Measurements from ENCODE around the gene RRAGB. TPM values are rescaled to one million over a fixed set of nuclear protein-coding genes. Genes with fewer than 3 reads are reported as not detected.

RRAGB gene
- polyA plus RNA-seq, 1 donor (not counting 4 experiments of a cell fraction or from before 2014, with no cell fraction given) = 18.9 TPM

DNA sequence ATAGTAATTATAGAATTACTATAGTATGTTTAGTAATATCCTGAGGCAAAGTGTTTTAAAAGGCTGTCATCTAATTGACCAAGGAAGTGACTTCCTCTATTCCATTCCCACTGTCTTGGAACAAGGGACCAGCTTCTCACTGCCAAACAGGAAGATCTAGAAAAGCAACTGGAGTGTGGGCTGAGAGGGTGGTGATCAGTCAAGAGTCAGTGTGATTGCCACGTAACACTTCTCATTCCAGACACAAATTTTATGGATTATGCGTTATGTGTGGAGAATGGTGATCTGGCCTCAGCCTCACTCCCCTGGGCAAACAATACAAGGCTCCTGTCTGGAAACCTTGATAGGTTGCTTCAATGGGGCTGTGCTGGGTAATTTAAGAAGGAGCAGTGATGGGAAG lies 60.0 kb downstream of the RRAGB start:
- Histone ChIP-seq H4K20me1 (ENCODE audit: control insufficient read depth, extremely low read depth, insufficient read depth, low read length) (no peaks in the 10 kb centered on the region), H3K9me3 (ENCODE audit: control insufficient read depth, low read depth, low read length) (no peaks in the 10 kb centered on the region), H3K9ac (ENCODE audit: control insufficient read depth, extremely low read depth, insufficient read depth, low read length) (no peak overlapping the region), H3K36me3 (ENCODE audit: control insufficient read depth in 2 of 2, extremely low read depth in 1 of 2, insufficient read depth in 2 of 2, low read length in 2 of 2) (no peaks in the 10 kb centered on the region), H3K27me3 (ENCODE audit: control insufficient read depth, extremely low read depth, insufficient read depth, low read length) (no peaks in the 10 kb centered on the region), H3K4me3 (ENCODE audit: control insufficient read depth in 2 of 3, extremely low read depth in 1 of 3, insufficient read depth in 2 of 3, low read depth in 1 of 3, low read length in 3 of 3) (no peak overlapping the region), H3K79me2 (ENCODE audit: control insufficient read depth, insufficient read depth, low read length) (no peaks in the 10 kb centered on the region), H3K9me1 (ENCODE audit: control insufficient read depth, extremely low read depth, insufficient read depth, low read length) (no peaks in the 10 kb centered on the region), H3K4me2 (ENCODE audit: control insufficient read depth, extremely low read depth, insufficient read depth, low read depth, low read length) (no peak overlapping the region), H2AFZ (ENCODE audit: control insufficient read depth, low read length) (no peak overlapping the region), H3K4me1 (ENCODE audit: control insufficient read depth, extremely low read depth, insufficient read depth, low read length) (no peaks in the 10 kb centered on the region), H3K27ac (ENCODE audit: control insufficient read depth, insufficient read depth, low read length) (no peak overlapping the region)
- TF ChIP-seq, protein P1, sequence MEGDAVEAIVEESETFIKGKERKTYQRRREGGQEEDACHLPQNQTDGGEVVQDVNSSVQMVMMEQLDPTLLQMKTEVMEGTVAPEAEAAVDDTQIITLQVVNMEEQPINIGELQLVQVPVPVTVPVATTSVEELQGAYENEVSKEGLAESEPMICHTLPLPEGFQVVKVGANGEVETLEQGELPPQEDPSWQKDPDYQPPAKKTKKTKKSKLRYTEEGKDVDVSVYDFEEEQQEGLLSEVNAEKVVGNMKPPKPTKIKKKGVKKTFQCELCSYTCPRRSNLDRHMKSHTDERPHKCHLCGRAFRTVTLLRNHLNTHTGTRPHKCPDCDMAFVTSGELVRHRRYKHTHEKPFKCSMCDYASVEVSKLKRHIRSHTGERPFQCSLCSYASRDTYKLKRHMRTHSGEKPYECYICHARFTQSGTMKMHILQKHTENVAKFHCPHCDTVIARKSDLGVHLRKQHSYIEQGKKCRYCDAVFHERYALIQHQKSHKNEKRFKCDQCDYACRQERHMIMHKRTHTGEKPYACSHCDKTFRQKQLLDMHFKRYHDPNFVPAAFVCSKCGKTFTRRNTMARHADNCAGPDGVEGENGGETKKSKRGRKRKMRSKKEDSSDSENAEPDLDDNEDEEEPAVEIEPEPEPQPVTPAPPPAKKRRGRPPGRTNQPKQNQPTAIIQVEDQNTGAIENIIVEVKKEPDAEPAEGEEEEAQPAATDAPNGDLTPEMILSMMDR (optimal IDR thresholded peaks at IDR 0.05 in 1 of 3, IDR thresholded peaks at IDR 0.05 in 1 of 3, conservative IDR thresholded peaks at IDR 0.05 in 1 of 3; ENCODE audit: extremely low read depth in 1 of 3, insufficient read depth in 2 of 3, low read length in 3 of 3) = no peak
- TF ChIP-seq EZH2 (IDR thresholded peaks at IDR 0.05; ENCODE audit: low read length) = no peak
- FAIRE-seq (no peak), DNase-seq (ENCODE audit: low read depth, low spot score) (no peak)
- dilution Hi-C loops (cut with MboI; ENCODE audit: extremely low pct_ligation_motif_present, low sequenced_read_pairs) = no loop called here

DNA sequence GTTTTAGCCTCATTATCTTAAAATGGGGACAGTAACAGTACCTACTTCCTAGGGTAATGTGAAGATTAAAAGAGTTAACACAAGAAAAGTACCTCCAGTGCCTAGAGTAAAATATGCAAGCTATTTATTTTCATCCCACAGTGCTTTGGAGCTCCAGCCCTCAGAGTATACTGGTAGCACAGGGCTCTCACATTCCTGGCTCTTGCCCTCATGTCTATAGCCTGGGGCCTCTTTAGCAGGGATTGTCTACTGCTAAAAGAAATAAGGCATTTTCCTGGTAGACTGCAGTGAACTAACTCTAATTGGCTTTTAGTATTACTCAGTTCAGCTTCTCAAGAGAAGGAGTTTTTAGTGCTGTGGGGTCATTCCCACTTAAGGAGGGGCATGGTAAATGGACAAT lies 60.8 kb downstream of the RRAGB start:
- no peaks in the 10 kb centered on the region for H3K9me1 ChIP-seq (ENCODE audit: control insufficient read depth, extremely low read depth, insufficient read depth, low read length)
- H2AFZ ChIP-seq (ENCODE audit: control insufficient read depth, low read length) = no peak overlapping the region
- H4K20me1 ChIP-seq (ENCODE audit: control insufficient read depth, extremely low read depth, insufficient read depth, low read length) = no peaks in the 10 kb centered on the region
- dilution Hi-C loops (cut with MboI; ENCODE audit: extremely low pct_ligation_motif_present, low sequenced_read_pairs) = no loop called here
- H3K79me2 ChIP-seq (ENCODE audit: control insufficient read depth, insufficient read depth, low read length) = no peaks in the 10 kb centered on the region
- no peaks in the 10 kb centered on the region for H3K9me3 ChIP-seq (ENCODE audit: control insufficient read depth, low read depth, low read length)
- H3K27ac ChIP-seq (ENCODE audit: control insufficient read depth, insufficient read depth, low read length) = no peak overlapping the region
- FAIRE-seq (no peak), DNase-seq (ENCODE audit: low read depth, low spot score) (no peak)
- H3K4me3 ChIP-seq (ENCODE audit: control insufficient read depth in 2 of 3, extremely low read depth in 1 of 3, insufficient read depth in 2 of 3, low read depth in 1 of 3, low read length in 3 of 3) = no peak overlapping the region
- H3K27me3 ChIP-seq (ENCODE audit: control insufficient read depth, extremely low read depth, insufficient read depth, low read length) = no peaks in the 10 kb centered on the region
- no peaks in the 10 kb centered on the region for H3K36me3 ChIP-seq (ENCODE audit: control insufficient read depth in 2 of 2, extremely low read depth in 1 of 2, insufficient read depth in 2 of 2, low read length in 2 of 2)
- no peaks in the 10 kb centered on the region for H3K4me1 ChIP-seq (ENCODE audit: control insufficient read depth, extremely low read depth, insufficient read depth, low read length)
- no peak overlapping the region for H3K4me2 ChIP-seq (ENCODE audit: control insufficient read depth, extremely low read depth, insufficient read depth, low read depth, low read length)
- TF ChIP-seq, protein P1 (optimal IDR thresholded peaks at IDR 0.05 in 1 of 3, IDR thresholded peaks at IDR 0.05 in 1 of 3, conservative IDR thresholded peaks at IDR 0.05 in 1 of 3; ENCODE audit: extremely low read depth in 1 of 3, insufficient read depth in 2 of 3, low read length in 3 of 3) = no peak
- TF ChIP-seq EZH2 (IDR thresholded peaks at IDR 0.05; ENCODE audit: low read length) = no peak
- H3K9ac ChIP-seq (ENCODE audit: control insufficient read depth, extremely low read depth, insufficient read depth, low read length) = no peak overlapping the region
